MM.1S (cell line): ENCODE measurements around the gene GSE1.

ENCODE experiments used
- EZH2 ChIP-seq: fragments of 300-600 bp; sonication (generic); optimal IDR thresholded peaks from 2 replicates; pipeline ENCODE3; 2017; ENCODE audit warnings: low read depth, mild to moderate bottlenecking, antibody characterized with exemption, low read length, mixed read lengths
- TF ChIP-seq, protein P1 (sequence below): fragments of 300-600 bp; sonication (generic); IDR thresholded peaks from 2 replicates; pipeline ENCODE4 v1.5.1; 2016; ENCODE audit warnings: antibody characterized with exemption, low read length, mixed read lengths

DNA sequence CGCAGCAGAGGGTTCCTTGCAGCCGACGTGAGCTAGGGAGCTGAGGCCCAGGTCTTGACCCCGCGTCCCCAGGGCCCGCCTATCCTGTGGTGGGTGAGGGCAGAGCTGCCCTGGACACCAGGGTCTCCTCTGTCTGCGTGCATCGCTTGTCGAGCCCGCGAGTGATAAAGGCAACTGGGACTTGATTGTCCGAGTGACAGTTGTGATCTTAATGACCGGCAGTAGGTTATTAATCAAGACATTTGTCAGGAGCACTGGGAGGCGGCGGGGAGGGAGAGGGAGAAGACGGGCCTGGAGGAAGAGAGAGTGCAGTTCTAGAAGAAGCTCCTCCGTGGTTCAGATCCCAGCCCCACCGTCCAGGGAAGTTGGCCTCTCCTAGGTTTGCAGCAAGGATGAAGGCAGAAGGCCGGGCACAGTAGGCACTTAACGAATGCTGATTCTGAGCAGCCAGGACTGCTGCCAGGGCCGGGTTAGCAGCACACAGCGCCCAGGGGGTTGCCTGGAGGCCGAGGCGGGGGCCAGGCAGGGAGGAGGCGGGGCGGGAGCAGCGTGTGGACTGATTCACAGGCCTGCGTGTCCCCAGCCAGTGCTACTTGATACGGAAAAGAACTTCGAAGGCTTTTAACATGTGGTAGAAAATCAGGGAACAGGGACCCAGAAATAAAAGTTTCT lies 11.3 kb upstream of the GSE1 start:
- TF ChIP-seq, protein P1, sequence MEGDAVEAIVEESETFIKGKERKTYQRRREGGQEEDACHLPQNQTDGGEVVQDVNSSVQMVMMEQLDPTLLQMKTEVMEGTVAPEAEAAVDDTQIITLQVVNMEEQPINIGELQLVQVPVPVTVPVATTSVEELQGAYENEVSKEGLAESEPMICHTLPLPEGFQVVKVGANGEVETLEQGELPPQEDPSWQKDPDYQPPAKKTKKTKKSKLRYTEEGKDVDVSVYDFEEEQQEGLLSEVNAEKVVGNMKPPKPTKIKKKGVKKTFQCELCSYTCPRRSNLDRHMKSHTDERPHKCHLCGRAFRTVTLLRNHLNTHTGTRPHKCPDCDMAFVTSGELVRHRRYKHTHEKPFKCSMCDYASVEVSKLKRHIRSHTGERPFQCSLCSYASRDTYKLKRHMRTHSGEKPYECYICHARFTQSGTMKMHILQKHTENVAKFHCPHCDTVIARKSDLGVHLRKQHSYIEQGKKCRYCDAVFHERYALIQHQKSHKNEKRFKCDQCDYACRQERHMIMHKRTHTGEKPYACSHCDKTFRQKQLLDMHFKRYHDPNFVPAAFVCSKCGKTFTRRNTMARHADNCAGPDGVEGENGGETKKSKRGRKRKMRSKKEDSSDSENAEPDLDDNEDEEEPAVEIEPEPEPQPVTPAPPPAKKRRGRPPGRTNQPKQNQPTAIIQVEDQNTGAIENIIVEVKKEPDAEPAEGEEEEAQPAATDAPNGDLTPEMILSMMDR = no peak
- no peak for TF ChIP-seq EZH2
